HG02884 (cell line): ENCODE results near the gene COPZ1.
A peak's percentile ranks its signal among the peaks of the same experiment; 100 is the strongest.
"Not testable (repeated sequence)": the region's sequence is repeated elsewhere in the genome, so short reads cannot be mapped to it uniquely, and the experiment has no call there.

Source experiments
- ATAC-seq: cut with Tn5 transposase; IDR thresholded peaks from one replicate; pipeline ENCODE4 v1.9.1; 2021; ENCODE audit warnings: mild to moderate bottlenecking, moderate library complexity; ENCODE audit not compliant: unreplicated experiment

COPZ1 gene, protein sequence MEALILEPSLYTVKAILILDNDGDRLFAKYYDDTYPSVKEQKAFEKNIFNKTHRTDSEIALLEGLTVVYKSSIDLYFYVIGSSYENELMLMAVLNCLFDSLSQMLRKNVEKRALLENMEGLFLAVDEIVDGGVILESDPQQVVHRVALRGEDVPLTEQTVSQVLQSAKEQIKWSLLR

GRCh38 chr12:54324617-54325441 lies at the start of gene COPZ1:
COPZ1 (plus strand) TSS chr12:54325131; CDS start chr12:54325164, 33 bp downstream.
- ATAC-seq = peak; percentile 97

DNA sequence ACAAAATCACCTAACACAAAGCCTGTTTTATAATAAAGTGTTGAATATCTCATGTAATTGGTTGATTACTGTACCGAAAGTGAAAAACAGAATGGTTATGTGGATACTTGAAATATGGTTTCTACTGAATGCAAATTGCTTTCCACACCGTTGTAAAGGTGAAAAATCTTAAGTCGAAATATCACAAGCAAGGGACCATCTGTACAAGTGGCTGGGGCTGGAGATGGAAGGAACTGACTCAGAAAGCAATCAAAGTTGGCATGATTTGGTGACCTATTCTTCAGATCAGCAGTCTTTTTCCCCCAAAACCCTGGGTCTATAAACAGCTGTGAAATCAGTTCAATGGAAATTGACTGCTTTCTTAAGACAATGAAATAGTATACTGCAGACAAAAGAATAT lies 48.6 kb upstream of the COPZ1 start:
- no peak for ATAC-seq

- no peak for ATAC-seq
These were observed 47.1 kb upstream of the COPZ1 start for GRCh38 chr12:54277823-54278276.

DNA sequence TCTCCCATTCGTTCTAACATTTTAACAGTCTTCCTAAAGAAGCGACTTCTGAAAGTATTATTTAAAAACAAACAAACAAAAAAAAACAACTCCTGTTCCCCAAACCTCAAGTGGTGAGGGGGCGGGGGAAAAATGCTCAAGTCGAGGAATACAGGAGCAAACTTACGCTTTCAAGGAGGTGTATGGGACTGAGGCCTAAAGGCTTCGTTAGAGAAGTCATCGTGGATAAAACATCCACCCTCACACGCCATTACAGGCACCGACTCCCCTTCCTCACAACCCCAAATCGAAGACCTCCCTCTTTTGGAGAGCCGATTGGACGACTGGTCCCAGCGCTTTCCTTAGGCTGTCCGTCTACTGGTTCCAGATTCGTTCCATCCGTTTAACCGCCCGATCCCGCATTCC lies 45.7 kb upstream of the COPZ1 start:
- ATAC-seq = no peak

DNA sequence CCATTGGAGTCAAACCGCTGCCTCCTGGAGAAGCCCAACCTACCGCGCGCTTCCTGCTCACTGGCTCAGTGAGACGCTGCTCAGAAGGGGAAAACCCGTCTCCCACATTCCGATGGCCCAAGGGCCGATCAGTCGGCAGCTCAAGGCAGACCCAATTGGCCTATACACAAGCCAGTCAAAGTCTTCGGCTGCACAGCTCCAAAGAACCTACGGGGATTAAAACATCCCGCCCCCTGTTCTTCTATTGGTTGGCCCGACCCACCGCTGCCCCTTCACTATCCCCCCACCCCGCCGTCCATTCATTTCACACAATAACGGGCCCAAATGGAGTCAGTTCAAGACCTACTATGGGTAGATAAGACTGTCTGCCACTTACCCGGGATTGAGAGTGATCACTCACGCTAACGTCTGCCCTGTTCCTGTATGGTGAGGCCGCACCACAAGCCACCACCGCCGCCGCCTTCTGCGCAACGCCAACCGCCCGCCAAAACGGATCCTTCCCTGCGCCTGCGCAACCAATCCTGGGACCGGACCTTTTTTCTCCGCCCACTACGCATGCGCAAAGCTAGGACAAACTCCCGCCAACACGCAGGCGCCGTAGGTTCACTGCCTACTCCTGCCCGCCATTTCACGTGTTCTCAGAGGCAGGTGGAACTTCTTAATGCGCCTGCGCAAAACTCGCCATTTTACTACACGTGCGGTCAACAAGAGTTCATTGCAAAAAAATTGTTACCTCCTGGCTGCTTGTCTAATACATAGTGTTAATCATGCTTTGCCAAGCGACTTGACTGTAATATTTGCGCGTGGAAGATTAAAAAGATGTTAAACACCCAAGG lies 45.1 kb upstream of the COPZ1 start, which contains the start of gene CBX5:
Gene CBX5 (minus strand): TSS at position 491 of the 836 bp plus-strand sequence. CDS start 22,472 bp downstream, outside the sequence.
- peak; percentile 61 for ATAC-seq

DNA sequence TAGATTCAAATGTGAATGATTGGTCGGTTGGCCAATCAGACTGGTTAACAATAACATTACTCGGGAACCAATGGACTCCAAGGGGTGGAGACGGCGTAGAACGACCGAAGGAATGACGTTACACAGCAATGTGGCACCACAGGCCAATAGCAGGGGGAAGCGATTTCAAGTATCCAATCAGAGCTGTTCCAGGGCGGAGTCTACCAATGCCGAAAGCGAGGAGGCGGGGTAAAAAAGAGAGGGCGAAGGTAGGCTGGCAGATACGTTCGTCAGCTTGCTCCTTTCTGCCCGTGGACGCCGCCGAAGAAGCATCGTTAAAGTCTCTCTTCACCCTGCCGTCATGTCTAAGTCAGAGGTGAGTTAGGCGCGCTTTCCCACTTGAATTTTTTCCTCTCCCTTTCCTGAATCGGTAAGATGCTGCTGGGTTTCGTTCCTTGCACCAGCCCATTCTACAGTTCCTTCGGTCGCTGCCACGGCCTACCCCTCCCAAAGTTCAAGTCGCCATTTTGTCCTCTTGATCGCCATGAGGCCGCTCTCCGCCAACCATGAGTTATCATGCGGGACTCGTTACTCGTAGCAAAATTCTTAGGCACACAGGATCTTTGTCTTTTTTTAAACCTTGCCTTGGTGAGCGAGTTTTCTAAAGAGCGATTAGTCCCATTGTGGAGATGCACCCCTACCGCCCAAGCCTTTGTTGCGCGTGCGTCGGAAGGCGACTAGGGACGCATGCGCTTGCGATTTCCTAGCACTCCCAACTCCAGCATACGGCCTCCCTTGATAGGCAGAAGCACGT lies 44.3 kb upstream of the COPZ1 start, which contains the start of gene HNRNPA1:
Gene HNRNPA1 (plus strand): TSS at position 259 of the 793 bp plus-strand sequence. CDS start 82 bp downstream, at position 341.
- ATAC-seq = peak; percentile 77

DNA sequence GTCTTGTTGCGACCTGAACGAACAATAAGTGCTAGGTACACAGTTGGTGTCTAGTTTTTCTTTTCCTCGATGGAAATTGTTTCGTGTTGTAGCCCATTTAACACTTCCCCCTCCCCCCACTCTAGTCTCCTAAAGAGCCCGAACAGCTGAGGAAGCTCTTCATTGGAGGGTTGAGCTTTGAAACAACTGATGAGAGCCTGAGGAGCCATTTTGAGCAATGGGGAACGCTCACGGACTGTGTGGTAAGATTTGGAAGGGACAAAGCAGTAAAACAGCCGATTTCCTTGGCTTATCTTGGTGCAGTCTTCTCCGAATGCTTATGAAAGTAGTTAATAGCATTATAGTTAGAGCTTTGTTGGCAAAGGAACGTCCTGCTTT lies 43.7 kb upstream of the COPZ1 start:
- not testable (repeated sequence) for ATAC-seq

GRCh38 chr12:54281694-54282093 lies 43.2 kb upstream of the COPZ1 start:
- ATAC-seq = not testable (repeated sequence)

- no peak for ATAC-seq
These were observed 41.9 kb upstream of the COPZ1 start for GRCh38 chr12:54282949-54283593.

DNA sequence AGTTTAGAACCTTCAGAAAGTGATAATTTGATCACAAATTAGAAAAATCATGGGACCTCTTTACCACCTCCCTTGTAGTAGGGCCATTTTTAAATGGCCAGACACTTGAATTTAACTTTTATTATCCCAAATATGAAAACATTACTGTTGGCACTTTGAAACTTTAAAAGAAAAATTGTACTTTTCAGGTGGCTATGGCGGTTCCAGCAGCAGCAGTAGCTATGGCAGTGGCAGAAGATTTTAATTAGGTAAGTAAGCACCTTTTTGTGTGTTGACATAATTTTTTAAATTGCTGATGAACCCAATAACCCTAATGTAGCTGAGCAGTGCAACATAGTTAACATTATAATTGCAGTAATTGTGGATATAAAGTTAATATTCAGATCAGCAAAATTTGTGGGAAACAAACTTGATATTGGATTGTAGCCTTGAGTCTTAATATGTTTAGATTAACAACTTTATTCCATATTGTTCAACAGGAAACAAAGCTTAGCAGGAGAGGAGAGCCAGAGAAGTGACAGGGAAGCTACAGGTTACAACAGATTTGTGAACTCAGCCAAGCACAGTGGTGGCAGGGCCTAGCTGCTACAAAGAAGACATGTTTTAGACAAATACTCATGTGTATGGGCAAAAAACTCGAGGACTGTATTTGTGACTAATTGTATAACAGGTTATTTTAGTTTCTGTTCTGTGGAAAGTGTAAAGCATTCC lies 40.7 kb upstream of the COPZ1 start:
- ATAC-seq = not testable (repeated sequence)

GRCh38 chr12:54285150-54286041 lies 39.5 kb upstream of the COPZ1 start:
- ATAC-seq = no peak

GRCh38 chr12:54286042-54287030 lies 38.6 kb upstream of the COPZ1 start:
- no peak for ATAC-seq

- no peak for ATAC-seq
These were observed 37.4 kb upstream of the COPZ1 start for GRCh38 chr12:54287261-54288157.

GRCh38 chr12:54292083-54292930 lies 32.6 kb upstream of the COPZ1 start:
- ATAC-seq = no peak

- no peak for ATAC-seq
These were observed 32.0 kb upstream of the COPZ1 start for GRCh38 chr12:54292931-54293241.
